Effector memory CD4-positive, alpha-beta T cell (primary cell): ENCODE measurements around the gene AGBL5.

Experiments used
- DNase-seq, 3 donors: peaks; one replicate each; pipeline ENCODE4 v3.0.0-alpha.2; 2020
- H3K27ac ChIP-seq: 2 replicates; pipeline ENCODE4 v1.7.0; 2013; ENCODE audit warnings: mild to moderate bottlenecking, low read length, moderate library complexity; ENCODE audit not compliant: insufficient read depth, poor library complexity, severe bottlenecking
- H3K27me3 ChIP-seq: replicated peaks from 2 replicates; pipeline ENCODE4 v1.7.0; 2013; ENCODE audit warnings: mild to moderate bottlenecking, low read length; ENCODE audit not compliant: insufficient read depth, control insufficient read depth, poor library complexity, severe bottlenecking
- H3K36me3 ChIP-seq: 2 replicates; pipeline ENCODE4 v1.7.0; 2013; ENCODE audit warnings: mild to moderate bottlenecking, low read length, moderate library complexity; ENCODE audit not compliant: control insufficient read depth, insufficient read depth
- H3K4me1 ChIP-seq: 2 replicates; pipeline ENCODE4 v1.7.0; 2013; ENCODE audit warnings: low read length, mild to moderate bottlenecking; ENCODE audit not compliant: control insufficient read depth, insufficient read depth, poor library complexity, severe bottlenecking
- H3K4me3 ChIP-seq: 2 replicates; pipeline ENCODE4 v1.7.0; 2013; ENCODE audit warnings: low read length, low read depth, mild to moderate bottlenecking; ENCODE audit not compliant: insufficient read depth, poor library complexity, severe bottlenecking
- H3K9me3 ChIP-seq: 2 replicates; pipeline ENCODE4 v1.7.0; 2013; ENCODE audit warnings: mild to moderate bottlenecking, low read length, moderate library complexity; ENCODE audit not compliant: control insufficient read depth

The AGBL5 gene

GRCh38 chr2:27091746-27092695 is 40.6 kb downstream of the AGBL5 start:
- Histone ChIP-seq H3K27me3 (no peaks in the 10 kb centered on the region), H3K4me3 (no peak overlapping the region), H3K9me3 (no peaks in the 10 kb centered on the region), H3K36me3 (no peaks in the 10 kb centered on the region), H3K27ac (no peak overlapping the region), H3K4me1 (peaks cover 11% of the 10 kb centered on the region)
- DNase-seq, result no peak

- H3K27ac ChIP-seq, result no peak overlapping the region
- H3K9me3 ChIP-seq, result no peaks in the 10 kb centered on the region
Measured at GRCh38 chr2:27092696-27093429, 41.4 kb downstream of the AGBL5 start.

DNA sequence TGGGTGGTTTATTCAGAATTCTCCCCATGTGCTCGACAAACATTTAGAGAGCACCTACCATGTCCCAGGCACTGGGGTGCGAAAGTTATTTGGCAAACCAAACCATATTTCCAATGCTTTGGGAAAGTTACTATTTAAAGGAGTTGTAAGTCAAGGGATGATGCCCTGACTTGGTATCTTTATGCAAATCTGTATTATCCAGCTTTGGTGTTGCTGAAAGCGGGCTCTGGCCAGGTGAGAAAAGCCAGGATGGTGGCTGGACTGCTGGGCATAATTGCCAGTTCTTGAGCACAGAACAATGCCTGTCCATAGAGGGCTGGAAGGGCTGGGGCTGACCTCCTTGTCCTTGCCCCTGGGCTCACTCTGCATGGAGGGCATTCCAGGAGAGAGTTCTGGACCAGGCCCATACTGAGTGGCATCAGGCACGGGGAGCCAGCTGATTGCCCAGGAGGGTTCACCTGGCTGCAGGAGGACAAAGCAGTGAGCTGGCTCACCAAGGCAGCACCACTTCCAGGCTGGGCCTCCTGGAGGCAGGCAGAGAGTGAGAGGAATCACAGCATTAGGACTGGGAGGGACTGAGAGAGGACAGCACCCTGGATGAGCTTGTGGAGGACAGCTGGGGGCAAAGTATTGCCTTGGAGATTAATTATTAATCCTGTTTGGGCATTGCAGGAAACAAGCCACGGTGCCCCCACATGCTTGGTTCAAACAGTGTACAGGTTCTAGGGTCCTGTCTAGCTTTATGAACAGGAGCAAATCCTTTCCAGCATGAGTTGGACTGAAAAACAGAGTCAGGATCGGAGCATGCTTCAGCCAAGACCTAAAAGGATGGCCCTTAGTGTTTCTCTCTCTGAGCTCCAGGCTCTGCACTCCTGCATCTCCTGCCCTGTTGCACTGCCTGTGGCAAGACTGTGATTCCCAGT is 42.2 kb downstream of the AGBL5 start:
- Histone ChIP-seq H3K36me3 (no peaks in the 10 kb centered on the region), H3K4me1 (peaks cover 7% of the 10 kb centered on the region), H3K27ac (no peak overlapping the region), H3K4me3 (no peak overlapping the region), H3K27me3 (no peaks in the 10 kb centered on the region), H3K9me3 (no peaks in the 10 kb centered on the region)
- no peak for DNase-seq

More at GRCh38 chr2:27092696-27093429, 41.4 kb downstream of the AGBL5 start:
- H3K4me3 ChIP-seq, result no peak overlapping the region
- no peak for DNase-seq
- H3K4me1 ChIP-seq, result peaks cover 7% of the 10 kb centered on the region
- H3K27me3 ChIP-seq, result no peaks in the 10 kb centered on the region
- H3K36me3 ChIP-seq, result no peaks in the 10 kb centered on the region

DNA sequence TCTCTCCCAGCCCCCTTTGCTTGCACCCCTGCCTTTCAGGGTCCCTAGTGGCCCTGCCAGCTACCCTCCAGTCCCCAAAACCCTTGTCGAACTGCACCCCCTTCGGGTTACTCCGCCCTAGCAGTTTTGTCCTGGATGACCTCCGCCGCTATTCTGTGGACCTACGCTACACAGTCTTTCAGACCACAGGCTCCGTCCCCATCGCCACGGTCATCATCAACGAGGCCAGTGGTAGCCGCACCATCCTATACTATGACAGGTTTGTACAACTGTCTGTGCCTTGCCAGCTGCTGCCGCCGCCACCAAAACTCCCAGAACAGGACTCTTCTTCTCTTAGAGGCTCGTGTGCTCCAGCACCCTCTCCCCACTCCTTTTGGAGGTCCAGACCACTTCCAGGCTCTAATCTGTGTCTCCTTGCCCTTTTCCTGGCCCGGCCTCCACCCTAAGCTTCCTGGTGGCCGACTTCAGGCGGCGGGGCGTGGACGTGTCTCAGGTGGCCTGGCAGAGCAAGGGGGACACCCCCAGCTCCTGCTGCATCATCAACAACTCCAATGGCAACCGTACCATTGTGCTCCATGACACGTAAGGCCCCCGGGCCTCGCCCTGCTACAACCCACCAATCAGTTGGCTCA is 43.0 kb downstream of the AGBL5 start:
- H3K36me3 ChIP-seq, result no peaks in the 10 kb centered on the region
- H3K4me1 ChIP-seq, result peaks cover 7% of the 10 kb centered on the region
- no peak overlapping the region for H3K27ac ChIP-seq
- DNase-seq, result no peak
- no peaks in the 10 kb centered on the region for H3K9me3 ChIP-seq
- H3K27me3 ChIP-seq, result no peaks in the 10 kb centered on the region
- H3K4me3 ChIP-seq, result no peak overlapping the region

DNA sequence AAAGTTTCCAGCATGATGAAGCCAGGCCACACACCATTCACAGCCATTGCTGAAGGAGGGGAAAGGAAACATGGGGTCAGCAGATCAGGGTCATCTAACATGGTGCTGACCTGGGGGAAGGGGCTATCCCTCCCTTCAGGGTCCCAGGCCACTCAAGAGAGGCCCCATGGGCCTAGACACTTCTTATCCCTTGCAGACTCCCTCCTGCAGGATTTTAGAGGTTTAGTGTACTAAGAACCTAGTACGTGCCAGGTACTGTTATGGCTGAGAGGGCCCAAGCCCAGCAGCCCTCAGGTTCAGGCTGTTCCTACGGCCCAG is 43.9 kb downstream of the AGBL5 start:
- Histone ChIP-seq H3K27me3 (no peaks in the 10 kb centered on the region), H3K27ac (no peak overlapping the region), H3K4me3 (no peak overlapping the region), H3K9me3 (no peaks in the 10 kb centered on the region), H3K4me1 (peaks cover 7% of the 10 kb centered on the region), H3K36me3 (no peaks in the 10 kb centered on the region)
- no peak for DNase-seq

GRCh38 chr2:27095745-27096651 is 44.5 kb downstream of the AGBL5 start:
- Histone ChIP-seq H3K36me3 (no peaks in the 10 kb centered on the region), H3K4me1 (peaks cover 7% of the 10 kb centered on the region), H3K9me3 (no peaks in the 10 kb centered on the region), H3K27ac (no peak overlapping the region), H3K4me3 (no peak overlapping the region), H3K27me3 (no peaks in the 10 kb centered on the region)
- DNase-seq, result peak in 1 of 3 donors; percentile 21

GRCh38 chr2:27096748-27097297 is 45.4 kb downstream of the AGBL5 start:
- no peak overlapping the region for H3K4me3 ChIP-seq
- peaks cover 7% of the 10 kb centered on the region for H3K4me1 ChIP-seq
- H3K9me3 ChIP-seq, result no peaks in the 10 kb centered on the region
- no peak overlapping the region for H3K27ac ChIP-seq
- DNase-seq, result no peak
- no peaks in the 10 kb centered on the region for H3K36me3 ChIP-seq
- no peaks in the 10 kb centered on the region for H3K27me3 ChIP-seq

DNA sequence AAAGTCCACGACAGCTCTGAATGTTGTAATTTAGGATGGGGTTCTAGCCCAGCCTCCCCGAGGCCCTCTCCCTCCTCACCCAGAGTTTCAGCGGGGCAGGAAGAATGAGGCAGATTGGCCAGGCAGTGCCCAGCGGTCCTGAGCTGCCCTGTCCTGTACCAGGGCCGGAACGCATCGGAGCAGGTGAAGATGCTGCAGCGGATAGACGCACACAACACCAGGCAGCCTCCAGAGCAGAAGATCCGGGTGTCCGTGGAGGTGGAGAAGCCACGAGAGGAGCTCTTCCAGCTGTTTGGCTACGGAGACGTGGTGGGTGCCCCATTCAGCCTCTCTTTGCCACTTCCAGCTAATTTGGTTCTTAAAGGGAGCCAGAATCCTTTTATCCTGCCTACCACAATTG is 45.9 kb downstream of the AGBL5 start:
- peaks cover 7% of the 10 kb centered on the region for H3K4me1 ChIP-seq
- H3K27me3 ChIP-seq, result no peaks in the 10 kb centered on the region
- no peaks in the 10 kb centered on the region for H3K36me3 ChIP-seq
- H3K9me3 ChIP-seq, result no peaks in the 10 kb centered on the region
- DNase-seq, result no peak
- H3K27ac ChIP-seq, result no peak overlapping the region
- no peak overlapping the region for H3K4me3 ChIP-seq
